ENCODE results near the gene TMEM25. TPM values are rescaled to one million over a fixed set of nuclear protein-coding genes. Genes with fewer than 3 reads are reported as not detected.

Gene TMEM25
- polyA plus RNA-seq, 3 donors, result 0.57 TPM; not detected in 2

- Histone ChIP-seq H3K36me3 (replicated peaks in 1 of 2; ENCODE audit: control insufficient read depth in 1 of 2, insufficient read depth in 2 of 2, low read length in 2 of 2) (peaks cover 50 to 67% of the 10 kb centered on the region in 2 donors), H3K4me1 (ENCODE audit: control insufficient read depth in 1 of 2, insufficient read depth in 2 of 2, low read length in 2 of 2) (peaks cover 15% of the 10 kb centered on the region in 2 donors), H3K27me3 (ENCODE audit: control insufficient read depth in 2 of 2, insufficient read depth in 2 of 2, low read length in 2 of 2) (no peaks in the 10 kb centered on the region), H3K79me2 (ENCODE audit: insufficient read depth, low read length) (no peaks in the 10 kb centered on the region), H2AFZ (ENCODE audit: insufficient read depth, low read depth, low read length, poor library complexity, severe bottlenecking) (no peak overlapping the region), H3K4me3 (replicated peaks in 1 of 3; ENCODE audit: low read depth in 2 of 3, low read length in 3 of 3) (no peak overlapping the region), H3K9ac (ENCODE audit: insufficient read depth, low read length, poor library complexity, severe bottlenecking) (no peak overlapping the region), H4K20me1 (ENCODE audit: insufficient read depth, low read length) (peaks cover 13% of the 10 kb centered on the region), H3K27ac (ENCODE audit: low read depth in 1 of 2, low read length in 2 of 2) (no peak overlapping the region), H3K9me3 (replicated peaks in 1 of 2; ENCODE audit: control insufficient read depth in 1 of 2, insufficient read depth in 1 of 2, low read length in 2 of 2) (no peaks in the 10 kb centered on the region), H3K4me2 (replicated peaks; ENCODE audit: extremely low read depth, low read length, poor library complexity, severe bottlenecking) (no peak overlapping the region)
- H3K4me1 Mint-ChIP-seq, result peaks cover 28% of the 10 kb centered on the region
- no peaks in the 10 kb centered on the region for H3K9me3 Mint-ChIP-seq
- no peak overlapping the region for H3K27ac Mint-ChIP-seq
- H3K27me3 Mint-ChIP-seq (ENCODE audit: low read depth in 3 of 3), result peaks cover 0 to 5% (median 2%) of the 10 kb centered on the region in 3 donors
- no peak for DNase-seq
- no peak overlapping the region for H3K4me3 Mint-ChIP-seq
- TF ChIP-seq, protein P1, sequence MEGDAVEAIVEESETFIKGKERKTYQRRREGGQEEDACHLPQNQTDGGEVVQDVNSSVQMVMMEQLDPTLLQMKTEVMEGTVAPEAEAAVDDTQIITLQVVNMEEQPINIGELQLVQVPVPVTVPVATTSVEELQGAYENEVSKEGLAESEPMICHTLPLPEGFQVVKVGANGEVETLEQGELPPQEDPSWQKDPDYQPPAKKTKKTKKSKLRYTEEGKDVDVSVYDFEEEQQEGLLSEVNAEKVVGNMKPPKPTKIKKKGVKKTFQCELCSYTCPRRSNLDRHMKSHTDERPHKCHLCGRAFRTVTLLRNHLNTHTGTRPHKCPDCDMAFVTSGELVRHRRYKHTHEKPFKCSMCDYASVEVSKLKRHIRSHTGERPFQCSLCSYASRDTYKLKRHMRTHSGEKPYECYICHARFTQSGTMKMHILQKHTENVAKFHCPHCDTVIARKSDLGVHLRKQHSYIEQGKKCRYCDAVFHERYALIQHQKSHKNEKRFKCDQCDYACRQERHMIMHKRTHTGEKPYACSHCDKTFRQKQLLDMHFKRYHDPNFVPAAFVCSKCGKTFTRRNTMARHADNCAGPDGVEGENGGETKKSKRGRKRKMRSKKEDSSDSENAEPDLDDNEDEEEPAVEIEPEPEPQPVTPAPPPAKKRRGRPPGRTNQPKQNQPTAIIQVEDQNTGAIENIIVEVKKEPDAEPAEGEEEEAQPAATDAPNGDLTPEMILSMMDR (IDR thresholded peaks at IDR 0.05), result no peak
- peaks cover 57 to 77% of the 10 kb centered on the region in 2 donors for H3K36me3 Mint-ChIP-seq
- 50% methylated on average over 1 of the region's 6 CpGs for WGBS (ENCODE audit: insufficient coverage)
- intact Hi-C loops (cut with micrococcal nuclease), result no loop called here
These were observed 8.4 kb upstream of the TMEM25 start for GRCh38 chr11:118522571-118523072.

- intact Hi-C loops (cut with micrococcal nuclease), result no loop called here
- no peak overlapping the region for H3K4me2 ChIP-seq (replicated peaks; ENCODE audit: extremely low read depth, low read length, poor library complexity, severe bottlenecking)
- H3K27ac Mint-ChIP-seq, result peak overlapping the region in 4 of 7 donors; percentile 11 to 46 (median 28)
- peaks cover 6 to 10% (median 6%) of the 10 kb centered on the region in 3 donors for H3K27me3 Mint-ChIP-seq (ENCODE audit: low read depth in 3 of 3)
- peak overlapping the region in 1 of 2 donors; percentile 15 for H3K27ac ChIP-seq (ENCODE audit: low read depth in 1 of 2, low read length in 2 of 2)
- H3K79me2 ChIP-seq (ENCODE audit: insufficient read depth, low read length), result no peaks in the 10 kb centered on the region
- no peak overlapping the region for H3K9ac ChIP-seq (ENCODE audit: insufficient read depth, low read length, poor library complexity, severe bottlenecking)
- DNase-seq, result peak in 1 of 3 donors; percentile 19
- H3K4me3 ChIP-seq (replicated peaks in 1 of 3; ENCODE audit: low read depth in 2 of 3, low read length in 3 of 3), result no peak overlapping the region
- H3K36me3 Mint-ChIP-seq, result peaks cover 51 to 69% of the 10 kb centered on the region in 2 donors
- H2AFZ ChIP-seq (ENCODE audit: insufficient read depth, low read depth, low read length, poor library complexity, severe bottlenecking), result no peak overlapping the region
- H3K27me3 ChIP-seq (ENCODE audit: control insufficient read depth in 2 of 2, insufficient read depth in 2 of 2, low read length in 2 of 2), result peaks cover 0 to 4% of the 10 kb centered on the region in 2 donors
- H3K4me1 ChIP-seq (ENCODE audit: control insufficient read depth in 1 of 2, insufficient read depth in 2 of 2, low read length in 2 of 2), result peaks cover 15% of the 10 kb centered on the region in 2 donors
- H3K9me3 Mint-ChIP-seq, result no peaks in the 10 kb centered on the region
- no peaks in the 10 kb centered on the region for H3K9me3 ChIP-seq (replicated peaks in 1 of 2; ENCODE audit: control insufficient read depth in 1 of 2, insufficient read depth in 1 of 2, low read length in 2 of 2)
- TF ChIP-seq, protein P1 (IDR thresholded peaks at IDR 0.05), result no peak
- no peak overlapping the region for H3K4me3 Mint-ChIP-seq
- peaks cover 39 to 53% of the 10 kb centered on the region in 2 donors for H3K36me3 ChIP-seq (replicated peaks in 1 of 2; ENCODE audit: control insufficient read depth in 1 of 2, insufficient read depth in 2 of 2, low read length in 2 of 2)
- H4K20me1 ChIP-seq (ENCODE audit: insufficient read depth, low read length), result peaks cover 13% of the 10 kb centered on the region
- H3K4me1 Mint-ChIP-seq, result peaks cover 28% of the 10 kb centered on the region
These were observed 6.6 kb upstream of the TMEM25 start for GRCh38 chr11:118524356-118524755.
